NCI-H345 treated with DMSO at 0.1 percent for 48 hours (cell line): ENCODE data around the gene INSR.
"Not testable (repeated sequence)": the region's sequence is repeated elsewhere in the genome, so short reads cannot be mapped to it uniquely, and the experiment has no call there.

Experiments
- DNase-seq: peaks from one replicate; lab custom pipeline; 2025; ENCODE audit not compliant: unreplicated experiment; lab: John Stamatoyannopoulos, UW

The INSR gene

GRCh38 chr19:7224995-7225394, 69.2 kb downstream of the INSR start:
- DNase-seq: no peak

GRCh38 chr19:7224209-7224686, 70.0 kb downstream of the INSR start:
- peak; percentile 20 for DNase-seq

GRCh38 chr19:7223429-7223828, 70.8 kb downstream of the INSR start:
- no peak for DNase-seq

- DNase-seq: no peak
Observed at GRCh38 chr19:7219056-7219455, 75.2 kb downstream of the INSR start.

GRCh38 chr19:7217861-7218260, 76.4 kb downstream of the INSR start:
- no peak for DNase-seq

- no peak for DNase-seq
Observed at GRCh38 chr19:7216373-7216902, 77.8 kb downstream of the INSR start.

GRCh38 chr19:7215176-7215575, 79.0 kb downstream of the INSR start:
- no peak for DNase-seq

- no peak for DNase-seq
Observed at GRCh38 chr19:7214324-7215089, 79.7 kb downstream of the INSR start.

- no peak for DNase-seq
Observed at GRCh38 chr19:7213628-7214323, 80.4 kb downstream of the INSR start.

GRCh38 chr19:7211191-7211951, 82.8 kb downstream of the INSR start:
- no peak for DNase-seq

- DNase-seq: no peak
Observed at GRCh38 chr19:7210359-7210758, 83.9 kb downstream of the INSR start.

GRCh38 chr19:7209597-7210325, 84.5 kb downstream of the INSR start:
- DNase-seq: not testable (repeated sequence)

GRCh38 chr19:7209036-7209435, 85.2 kb downstream of the INSR start:
- not testable (repeated sequence) for DNase-seq

- no peak for DNase-seq
Observed at GRCh38 chr19:7203332-7203731, 90.9 kb downstream of the INSR start.

- DNase-seq: no peak
Observed at GRCh38 chr19:7202888-7203287, 91.3 kb downstream of the INSR start.

- no peak for DNase-seq
Observed at GRCh38 chr19:7200736-7201135, 93.5 kb downstream of the INSR start.

GRCh38 chr19:7199613-7200533, 94.3 kb downstream of the INSR start:
- no peak for DNase-seq

- peak; percentile 84 for DNase-seq
Observed at GRCh38 chr19:7197760-7198696, 96.2 kb downstream of the INSR start.
